HEK293 (cell line): ENCODE measurements around the gene GAPDHS.

Experiments used
- GLIS2 ChIP-seq: fragments of 450-650 bp; formaldehyde crosslinking; IDR thresholded peaks from 2 replicates; pipeline ENCODE4 v1.5.1; 2016; ENCODE audit warnings: missing biosample characterization, missing genetic modification characterization
- KLF16 ChIP-seq: fragments of 450-650 bp; formaldehyde crosslinking; IDR thresholded peaks from 2 replicates; pipeline ENCODE4 v1.5.1; 2017; ENCODE audit warnings: missing biosample characterization, missing genetic modification characterization
- KLF7 ChIP-seq: fragments of 450-650 bp; formaldehyde crosslinking; IDR thresholded peaks from 2 replicates; pipeline ENCODE4 v1.5.1; 2016; ENCODE audit warnings: missing biosample characterization, missing genetic modification characterization, borderline replicate concordance
- RBAK ChIP-seq: fragments of 450-650 bp; formaldehyde crosslinking; IDR thresholded peaks from 2 replicates; pipeline ENCODE4 v1.5.1; 2016; ENCODE audit warnings: missing biosample characterization, missing genetic modification characterization
- SCRT1 ChIP-seq: fragments of 450-650 bp; formaldehyde crosslinking; IDR thresholded peaks from 2 replicates; pipeline ENCODE4 v1.5.1; 2016; ENCODE audit warnings: missing biosample characterization, missing genetic modification characterization, borderline replicate concordance
- SCRT2 ChIP-seq: fragments of 450-650 bp; formaldehyde crosslinking; IDR thresholded peaks from 2 replicates; pipeline ENCODE4 v1.5.1; 2016; ENCODE audit warnings: missing biosample characterization, missing genetic modification characterization
- ZBTB17 ChIP-seq: fragments of 450-650 bp; formaldehyde crosslinking; IDR thresholded peaks from 2 replicates; pipeline ENCODE4 v1.5.1; 2016; ENCODE audit warnings: missing biosample characterization, missing genetic modification characterization
- ZIC2 ChIP-seq: fragments of 450-650 bp; formaldehyde crosslinking; IDR thresholded peaks from 2 replicates; pipeline ENCODE4 v1.5.1; 2016; ENCODE audit warnings: missing biosample characterization, missing genetic modification characterization
- ZNF10 ChIP-seq: fragments of 450-650 bp; formaldehyde crosslinking; IDR thresholded peaks from 2 replicates; pipeline ENCODE4 v1.5.1; 2017; ENCODE audit warnings: missing biosample characterization, missing genetic modification characterization
- ZNF121 ChIP-seq: fragments of 450-650 bp; formaldehyde crosslinking; IDR thresholded peaks from 2 replicates; pipeline ENCODE4 v1.5.1; 2016; ENCODE audit warnings: missing biosample characterization, missing genetic modification characterization
- ZNF132 ChIP-seq: fragments of 450-650 bp; formaldehyde crosslinking; IDR thresholded peaks from 2 replicates; pipeline ENCODE4 v1.5.1; 2017; ENCODE audit warnings: missing biosample characterization, missing genetic modification characterization, borderline replicate concordance
- ZNF184 ChIP-seq: fragments of 450-650 bp; IDR thresholded peaks from 2 replicates; pipeline ENCODE4 v1.5.1; 2018; ENCODE audit warnings: missing biosample characterization, mild to moderate bottlenecking, missing genetic modification characterization
- ZNF311 ChIP-seq: fragments of 450-650 bp; formaldehyde crosslinking; IDR thresholded peaks from 2 replicates; pipeline ENCODE4 v1.5.1; 2017; ENCODE audit warnings: missing biosample characterization, missing genetic modification characterization, borderline replicate concordance
- ZNF335 ChIP-seq: fragments of 450-650 bp; formaldehyde crosslinking; conservative IDR thresholded peaks from 2 replicates; pipeline ENCODE4 v1.5.1; 2016; ENCODE audit warnings: missing biosample characterization, missing genetic modification characterization
- ZNF350 ChIP-seq: fragments of 450-650 bp; formaldehyde crosslinking; IDR thresholded peaks from 2 replicates; pipeline ENCODE4 v1.5.0; 2017; ENCODE audit warnings: missing biosample characterization, mild to moderate bottlenecking, missing genetic modification characterization
- ZNF366 ChIP-seq: fragments of 450-650 bp; formaldehyde crosslinking; conservative IDR thresholded peaks from 2 replicates; pipeline ENCODE4 v1.5.1; 2016; ENCODE audit warnings: missing biosample characterization, missing genetic modification characterization
- ZNF530 ChIP-seq: fragments of 450-650 bp; formaldehyde crosslinking; IDR thresholded peaks from 2 replicates; pipeline ENCODE4 v1.5.1; 2016; ENCODE audit warnings: low read depth, missing biosample characterization, missing genetic modification characterization
- ZNF549 ChIP-seq: fragments of 450-650 bp; IDR thresholded peaks from 2 replicates; pipeline ENCODE4 v1.5.1; 2018; ENCODE audit warnings: missing biosample characterization, missing genetic modification characterization, mild to moderate bottlenecking, inconsistent platforms, moderate library complexity
- ZNF585B ChIP-seq: fragments of 450-650 bp; formaldehyde crosslinking; IDR thresholded peaks from 2 replicates; pipeline ENCODE4 v1.5.1; 2016; ENCODE audit warnings: missing biosample characterization, missing genetic modification characterization
- ZNF596 ChIP-seq: fragments of 450-650 bp; IDR thresholded peaks from 2 replicates; pipeline ENCODE4 v1.5.0; 2018; ENCODE audit warnings: missing biosample characterization, mild to moderate bottlenecking, missing genetic modification characterization, moderate library complexity
- ZNF621 ChIP-seq: fragments of 450-650 bp; formaldehyde crosslinking; IDR thresholded peaks from 2 replicates; pipeline ENCODE4 v1.5.1; 2017; ENCODE audit warnings: missing biosample characterization, missing genetic modification characterization
- ZNF654 ChIP-seq: fragments of 450-650 bp; formaldehyde crosslinking; IDR thresholded peaks from 2 replicates; pipeline ENCODE4 v1.5.1; 2016; ENCODE audit warnings: low read depth, missing biosample characterization, missing genetic modification characterization
- ZNF701 ChIP-seq: fragments of 450-650 bp; formaldehyde crosslinking; IDR thresholded peaks from 2 replicates; pipeline ENCODE4 v1.5.1; 2016; ENCODE audit warnings: missing biosample characterization, missing genetic modification characterization
- ZNF768 ChIP-seq: fragments of 450-650 bp; formaldehyde crosslinking; IDR thresholded peaks from 2 replicates; pipeline ENCODE4 v1.5.1; 2018; ENCODE audit warnings: missing biosample characterization, mild to moderate bottlenecking, missing genetic modification characterization
- ZNF843 ChIP-seq: fragments of 450-650 bp; formaldehyde crosslinking; IDR thresholded peaks from 2 replicates; pipeline ENCODE4 v1.5.1; 2016; ENCODE audit warnings: missing biosample characterization, missing genetic modification characterization
- ZSCAN30 ChIP-seq: fragments of 450-650 bp; IDR thresholded peaks from 2 replicates; pipeline ENCODE4 v1.5.1; 2018; ENCODE audit warnings: missing biosample characterization, mild to moderate bottlenecking, missing genetic modification characterization, moderate library complexity
- TF ChIP-seq, protein P1 (sequence below): fragments of 450-650 bp; formaldehyde crosslinking; IDR thresholded peaks from 2 replicates; pipeline ENCODE4 v1.5.1; 2016; ENCODE audit warnings: missing biosample characterization, missing genetic modification characterization
- TF ChIP-seq, protein P2 (sequence below): fragments of 450-650 bp; formaldehyde crosslinking; IDR thresholded peaks from 2 replicates; pipeline ENCODE4 v1.5.1; 2016; ENCODE audit warnings: missing biosample characterization, missing genetic modification characterization, low read depth
- TF ChIP-seq, protein P3 (sequence below): fragments of 450-650 bp; formaldehyde crosslinking; IDR thresholded peaks from 2 replicates; pipeline ENCODE4 v1.5.1; 2016; ENCODE audit warnings: missing biosample characterization, missing genetic modification characterization
- TF ChIP-seq, protein P4 (sequence below): fragments of 450-650 bp; formaldehyde crosslinking; IDR thresholded peaks from 2 replicates; pipeline ENCODE4 v1.5.1; 2016; ENCODE audit warnings: missing biosample characterization, missing genetic modification characterization
- TF ChIP-seq, protein P5 (sequence below): fragments of 450-650 bp; formaldehyde crosslinking; IDR thresholded peaks from 2 replicates; pipeline ENCODE4 v1.5.1; 2016; ENCODE audit warnings: missing biosample characterization, missing genetic modification characterization

Gene GAPDHS

DNA sequence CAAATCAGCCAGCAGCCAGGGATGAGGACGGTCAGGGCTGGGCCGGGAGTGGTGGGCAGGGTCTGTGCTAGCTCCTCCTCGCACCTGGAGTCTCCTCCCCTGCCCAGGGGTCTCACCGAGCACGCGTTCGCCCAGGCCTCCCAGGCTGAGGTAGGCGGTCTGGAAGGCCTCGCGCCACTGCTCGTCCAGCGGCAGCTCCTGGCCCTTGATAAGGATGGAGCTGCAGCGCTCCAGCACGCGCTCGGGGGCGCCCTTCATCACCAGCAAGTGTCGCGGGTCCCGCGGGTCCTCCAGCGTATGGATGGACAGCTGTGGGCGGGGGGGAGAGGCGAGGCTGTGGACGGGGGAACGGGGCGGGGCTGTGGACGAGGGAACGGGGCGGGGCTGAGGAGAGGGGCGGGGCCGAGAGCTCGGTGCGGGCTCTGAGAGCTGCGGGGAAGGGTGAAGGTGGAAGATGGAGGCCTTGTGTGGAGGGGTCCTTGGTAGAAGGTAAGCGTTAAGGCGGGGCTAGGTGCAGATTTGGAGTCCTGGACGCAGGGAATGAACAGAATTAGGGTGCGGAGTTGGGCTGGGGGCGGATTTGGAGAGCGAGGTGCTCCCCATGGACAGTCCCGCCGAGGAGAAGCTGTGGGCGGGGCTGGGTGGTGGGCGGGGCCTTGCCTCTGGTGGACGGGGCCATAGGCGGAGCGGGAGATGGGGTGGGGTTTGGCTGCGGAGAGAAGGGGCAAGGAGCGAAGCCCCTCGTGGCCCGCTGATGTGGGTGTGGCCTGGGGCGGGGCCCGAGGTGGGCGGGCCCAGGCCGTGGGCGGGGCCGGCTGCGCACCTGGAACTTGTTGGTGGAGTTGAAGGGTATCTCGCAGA is 24.5 kb downstream of the GAPDHS start (continued):
- TF ChIP-seq, protein P1, sequence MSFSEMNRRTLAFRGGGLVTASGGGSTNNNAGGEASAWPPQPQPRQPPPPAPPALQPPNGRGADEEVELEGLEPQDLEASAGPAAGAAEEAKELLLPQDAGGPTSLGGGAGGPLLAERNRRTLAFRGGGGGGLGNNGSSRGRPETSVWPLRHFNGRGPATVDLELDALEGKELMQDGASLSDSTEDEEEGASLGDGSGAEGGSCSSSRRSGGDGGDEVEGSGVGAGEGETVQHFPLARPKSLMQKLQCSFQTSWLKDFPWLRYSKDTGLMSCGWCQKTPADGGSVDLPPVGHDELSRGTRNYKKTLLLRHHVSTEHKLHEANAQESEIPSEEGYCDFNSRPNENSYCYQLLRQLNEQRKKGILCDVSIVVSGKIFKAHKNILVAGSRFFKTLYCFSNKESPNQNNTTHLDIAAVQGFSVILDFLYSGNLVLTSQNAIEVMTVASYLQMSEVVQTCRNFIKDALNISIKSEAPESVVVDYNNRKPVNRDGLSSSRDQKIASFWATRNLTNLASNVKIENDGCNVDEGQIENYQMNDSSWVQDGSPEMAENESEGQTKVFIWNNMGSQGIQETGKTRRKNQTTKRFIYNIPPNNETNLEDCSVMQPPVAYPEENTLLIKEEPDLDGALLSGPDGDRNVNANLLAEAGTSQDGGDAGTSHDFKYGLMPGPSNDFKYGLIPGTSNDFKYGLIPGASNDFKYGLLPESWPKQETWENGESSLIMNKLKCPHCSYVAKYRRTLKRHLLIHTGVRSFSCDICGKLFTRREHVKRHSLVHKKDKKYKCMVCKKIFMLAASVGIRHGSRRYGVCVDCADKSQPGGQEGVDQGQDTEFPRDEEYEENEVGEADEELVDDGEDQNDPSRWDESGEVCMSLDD (tag by site-specific recombination), result no peak
- no peak for TF ChIP-seq ZIC2
- TF ChIP-seq GLIS2 (tag by site-specific recombination), result peak; percentile 78
- TF ChIP-seq ZNF843 (tag by site-specific recombination), result peak; percentile 17
- TF ChIP-seq, protein P2, sequence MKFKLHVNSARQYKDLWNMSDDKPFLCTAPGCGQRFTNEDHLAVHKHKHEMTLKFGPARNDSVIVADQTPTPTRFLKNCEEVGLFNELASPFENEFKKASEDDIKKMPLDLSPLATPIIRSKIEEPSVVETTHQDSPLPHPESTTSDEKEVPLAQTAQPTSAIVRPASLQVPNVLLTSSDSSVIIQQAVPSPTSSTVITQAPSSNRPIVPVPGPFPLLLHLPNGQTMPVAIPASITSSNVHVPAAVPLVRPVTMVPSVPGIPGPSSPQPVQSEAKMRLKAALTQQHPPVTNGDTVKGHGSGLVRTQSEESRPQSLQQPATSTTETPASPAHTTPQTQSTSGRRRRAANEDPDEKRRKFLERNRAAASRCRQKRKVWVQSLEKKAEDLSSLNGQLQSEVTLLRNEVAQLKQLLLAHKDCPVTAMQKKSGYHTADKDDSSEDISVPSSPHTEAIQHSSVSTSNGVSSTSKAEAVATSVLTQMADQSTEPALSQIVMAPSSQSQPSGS (tag by site-specific recombination), result no peak
- TF ChIP-seq KLF7 (tag by site-specific recombination), result peak; percentile 78; the same call in 1 of the 2 replicates
- TF ChIP-seq ZNF311, result no peak
- no peak for TF ChIP-seq ZNF184
- no peak for TF ChIP-seq ZNF768 (tag by site-specific recombination)
- no peak for TF ChIP-seq ZNF121
- TF ChIP-seq KLF16 (tag by site-specific recombination), result peak; percentile 99
- no peak for TF ChIP-seq ZSCAN30
- no peak for TF ChIP-seq RBAK (tag by site-specific recombination)
- no peak for TF ChIP-seq SCRT1 (tag by site-specific recombination)
- TF ChIP-seq ZBTB17, result peak; percentile 68
- TF ChIP-seq, protein P3, sequence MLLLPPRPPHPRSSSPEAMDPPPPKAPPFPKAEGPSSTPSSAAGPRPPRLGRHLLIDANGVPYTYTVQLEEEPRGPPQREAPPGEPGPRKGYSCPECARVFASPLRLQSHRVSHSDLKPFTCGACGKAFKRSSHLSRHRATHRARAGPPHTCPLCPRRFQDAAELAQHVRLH (tag by site-specific recombination), result no peak
- TF ChIP-seq, protein P4, sequence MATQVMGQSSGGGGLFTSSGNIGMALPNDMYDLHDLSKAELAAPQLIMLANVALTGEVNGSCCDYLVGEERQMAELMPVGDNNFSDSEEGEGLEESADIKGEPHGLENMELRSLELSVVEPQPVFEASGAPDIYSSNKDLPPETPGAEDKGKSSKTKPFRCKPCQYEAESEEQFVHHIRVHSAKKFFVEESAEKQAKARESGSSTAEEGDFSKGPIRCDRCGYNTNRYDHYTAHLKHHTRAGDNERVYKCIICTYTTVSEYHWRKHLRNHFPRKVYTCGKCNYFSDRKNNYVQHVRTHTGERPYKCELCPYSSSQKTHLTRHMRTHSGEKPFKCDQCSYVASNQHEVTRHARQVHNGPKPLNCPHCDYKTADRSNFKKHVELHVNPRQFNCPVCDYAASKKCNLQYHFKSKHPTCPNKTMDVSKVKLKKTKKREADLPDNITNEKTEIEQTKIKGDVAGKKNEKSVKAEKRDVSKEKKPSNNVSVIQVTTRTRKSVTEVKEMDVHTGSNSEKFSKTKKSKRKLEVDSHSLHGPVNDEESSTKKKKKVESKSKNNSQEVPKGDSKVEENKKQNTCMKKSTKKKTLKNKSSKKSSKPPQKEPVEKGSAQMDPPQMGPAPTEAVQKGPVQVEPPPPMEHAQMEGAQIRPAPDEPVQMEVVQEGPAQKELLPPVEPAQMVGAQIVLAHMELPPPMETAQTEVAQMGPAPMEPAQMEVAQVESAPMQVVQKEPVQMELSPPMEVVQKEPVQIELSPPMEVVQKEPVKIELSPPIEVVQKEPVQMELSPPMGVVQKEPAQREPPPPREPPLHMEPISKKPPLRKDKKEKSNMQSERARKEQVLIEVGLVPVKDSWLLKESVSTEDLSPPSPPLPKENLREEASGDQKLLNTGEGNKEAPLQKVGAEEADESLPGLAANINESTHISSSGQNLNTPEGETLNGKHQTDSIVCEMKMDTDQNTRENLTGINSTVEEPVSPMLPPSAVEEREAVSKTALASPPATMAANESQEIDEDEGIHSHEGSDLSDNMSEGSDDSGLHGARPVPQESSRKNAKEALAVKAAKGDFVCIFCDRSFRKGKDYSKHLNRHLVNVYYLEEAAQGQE (tag by site-specific recombination), result peak; percentile 74
- peak; percentile 92 for TF ChIP-seq SCRT2 (tag by site-specific recombination)
- no peak; the same call in 1 of the 2 replicates for TF ChIP-seq ZNF10 (tag by site-specific recombination)
- TF ChIP-seq ZNF549 (tag by site-specific recombination), result no peak
- no peak for TF ChIP-seq ZNF132
- no peak for TF ChIP-seq ZNF621 (tag by site-specific recombination)
- peak; percentile 39; the same call in 1 of the 2 replicates for TF ChIP-seq ZNF366 (tag by site-specific recombination)
- no peak for TF ChIP-seq ZNF350
- peak; percentile 94 for TF ChIP-seq ZNF335 (tag by site-specific recombination)
- TF ChIP-seq ZNF530 (tag by site-specific recombination), result no peak
- TF ChIP-seq ZNF596 (tag by site-specific recombination), result no peak
- TF ChIP-seq, protein P5, sequence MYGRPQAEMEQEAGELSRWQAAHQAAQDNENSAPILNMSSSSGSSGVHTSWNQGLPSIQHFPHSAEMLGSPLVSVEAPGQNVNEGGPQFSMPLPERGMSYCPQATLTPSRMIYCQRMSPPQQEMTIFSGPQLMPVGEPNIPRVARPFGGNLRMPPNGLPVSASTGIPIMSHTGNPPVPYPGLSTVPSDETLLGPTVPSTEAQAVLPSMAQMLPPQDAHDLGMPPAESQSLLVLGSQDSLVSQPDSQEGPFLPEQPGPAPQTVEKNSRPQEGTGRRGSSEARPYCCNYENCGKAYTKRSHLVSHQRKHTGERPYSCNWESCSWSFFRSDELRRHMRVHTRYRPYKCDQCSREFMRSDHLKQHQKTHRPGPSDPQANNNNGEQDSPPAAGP (tag by site-specific recombination), result peak; percentile 32; the same call in 1 of the 2 replicates
- TF ChIP-seq ZNF654, result no peak
- TF ChIP-seq ZNF701 (tag by site-specific recombination), result no peak
- TF ChIP-seq ZNF585B (tag by site-specific recombination), result no peak
